ENCODE data around the gene PTTG1IP.

PTTG1IP gene

GRCh38 chr21:44857127-44857892 lies 16.2 kb downstream of the PTTG1IP start:
- CTCF ChIA-PET = interaction anchor here (0.7 to 1.6 kb wide), 3 partner anchors 12 to 17 kb away, joined by 3 read pairs; no protein-coding TSS in a partner anchor
- TF ChIP-seq, protein P1, sequence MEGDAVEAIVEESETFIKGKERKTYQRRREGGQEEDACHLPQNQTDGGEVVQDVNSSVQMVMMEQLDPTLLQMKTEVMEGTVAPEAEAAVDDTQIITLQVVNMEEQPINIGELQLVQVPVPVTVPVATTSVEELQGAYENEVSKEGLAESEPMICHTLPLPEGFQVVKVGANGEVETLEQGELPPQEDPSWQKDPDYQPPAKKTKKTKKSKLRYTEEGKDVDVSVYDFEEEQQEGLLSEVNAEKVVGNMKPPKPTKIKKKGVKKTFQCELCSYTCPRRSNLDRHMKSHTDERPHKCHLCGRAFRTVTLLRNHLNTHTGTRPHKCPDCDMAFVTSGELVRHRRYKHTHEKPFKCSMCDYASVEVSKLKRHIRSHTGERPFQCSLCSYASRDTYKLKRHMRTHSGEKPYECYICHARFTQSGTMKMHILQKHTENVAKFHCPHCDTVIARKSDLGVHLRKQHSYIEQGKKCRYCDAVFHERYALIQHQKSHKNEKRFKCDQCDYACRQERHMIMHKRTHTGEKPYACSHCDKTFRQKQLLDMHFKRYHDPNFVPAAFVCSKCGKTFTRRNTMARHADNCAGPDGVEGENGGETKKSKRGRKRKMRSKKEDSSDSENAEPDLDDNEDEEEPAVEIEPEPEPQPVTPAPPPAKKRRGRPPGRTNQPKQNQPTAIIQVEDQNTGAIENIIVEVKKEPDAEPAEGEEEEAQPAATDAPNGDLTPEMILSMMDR (IDR thresholded peaks at IDR 0.05; ENCODE audit: control extremely low read depth, extremely low read depth, low read depth, missing control alignments) = no peak
- POLR2A ChIA-PET = no interaction called here
- no peak for DNase-seq (ENCODE audit: extremely low spot score)

GRCh38 chr21:44856131-44856530 lies 17.4 kb downstream of the PTTG1IP start:
- ChIA-PET POLR2A (no interaction called here), CTCF (interaction anchor here (1.0 kb wide), 1 partner anchor 10 kb away, joined by 4 read pairs; no protein-coding TSS in a partner anchor)
- DNase-seq (ENCODE audit: extremely low spot score) = no peak
- TF ChIP-seq, protein P1 (IDR thresholded peaks at IDR 0.05; ENCODE audit: control extremely low read depth, extremely low read depth, low read depth, missing control alignments) = no peak

DNA sequence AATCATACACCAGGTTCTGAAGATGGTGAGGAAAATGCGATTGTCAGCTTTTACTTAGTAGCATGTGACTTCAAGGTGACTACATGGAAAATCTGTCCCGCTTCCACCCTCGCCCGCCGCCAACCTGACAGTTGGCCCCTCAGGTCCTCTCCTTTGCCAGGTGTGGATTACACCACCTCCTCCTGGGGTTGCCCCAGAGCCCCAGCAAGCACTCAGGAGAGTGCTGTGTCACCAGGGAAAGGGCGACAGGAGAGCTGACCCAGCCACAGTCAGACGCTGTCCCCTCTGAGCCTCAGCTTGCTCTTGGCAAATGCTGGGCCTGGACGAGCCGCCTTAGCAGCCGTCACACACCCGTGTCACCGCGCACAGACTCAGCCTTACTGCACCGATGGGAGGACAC lies 17.9 kb downstream of the PTTG1IP start:
- POLR2A ChIA-PET = no interaction called here
- TF ChIP-seq, protein P1 (IDR thresholded peaks at IDR 0.05; ENCODE audit: control extremely low read depth, extremely low read depth, low read depth, missing control alignments) = no peak
- CTCF ChIA-PET = interaction anchor here (1.0 kb wide), 1 partner anchor 9 kb away, joined by 4 read pairs; no protein-coding TSS in a partner anchor
- DNase-seq (ENCODE audit: extremely low spot score) = no peak

- CTCF ChIA-PET = interaction anchor here (1.0 kb wide), 2 partner anchors 9 to 40 kb away, joined by 3 to 4 read pairs; no protein-coding TSS in a partner anchor
- DNase-seq (ENCODE audit: extremely low spot score) = no peak
- TF ChIP-seq, protein P1 (IDR thresholded peaks at IDR 0.05; ENCODE audit: control extremely low read depth, extremely low read depth, low read depth, missing control alignments) = no peak
- POLR2A ChIA-PET = no interaction called here
These were observed 18.6 kb downstream of the PTTG1IP start for GRCh38 chr21:44854664-44855446.

- POLR2A ChIA-PET = no interaction called here
- CTCF ChIA-PET = interaction anchor here (1.0 kb wide), 1 partner anchor 40 kb away, joined by 3 read pairs; no protein-coding TSS in a partner anchor
- TF ChIP-seq, protein P1 (IDR thresholded peaks at IDR 0.05; ENCODE audit: control extremely low read depth, extremely low read depth, low read depth, missing control alignments) = no peak
- no peak for DNase-seq (ENCODE audit: extremely low spot score)
These were observed 19.2 kb downstream of the PTTG1IP start for GRCh38 chr21:44854391-44854663.

DNA sequence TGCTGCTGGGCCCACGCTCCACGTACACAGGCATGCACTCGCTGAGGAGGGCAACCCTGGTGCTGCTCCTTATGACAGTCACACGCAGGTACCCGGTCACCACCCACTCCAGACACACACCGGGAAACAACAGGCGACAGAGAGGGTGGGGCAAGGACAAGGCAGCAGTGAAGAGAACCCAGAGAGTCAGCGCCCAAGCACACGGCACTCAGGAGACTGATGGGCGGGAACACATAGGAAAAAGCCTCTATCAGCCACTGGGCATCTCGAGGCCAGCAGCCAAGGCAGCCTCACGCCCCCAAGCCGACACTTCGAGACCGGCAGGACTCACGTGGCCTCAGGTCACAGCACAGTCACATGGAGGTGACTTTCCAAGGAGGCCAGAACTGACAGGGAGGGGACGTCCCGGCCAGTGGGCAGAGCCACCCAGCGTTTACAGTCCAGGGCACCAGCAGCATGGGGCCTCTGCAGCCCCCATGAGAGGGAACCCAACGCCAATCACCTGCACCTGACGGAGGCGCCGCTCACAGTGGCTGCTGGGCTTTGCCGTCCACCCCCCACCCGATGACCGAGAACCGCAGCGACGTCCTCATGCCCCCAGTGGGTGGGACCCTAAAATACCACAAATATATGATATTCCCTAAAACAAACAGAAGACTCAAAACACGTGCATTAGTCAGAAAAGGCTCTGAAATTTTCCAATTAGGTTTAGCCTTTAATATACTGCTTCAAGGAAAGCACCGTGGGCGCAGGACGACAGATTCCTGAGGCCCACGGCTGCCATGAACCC lies 19.7 kb downstream of the PTTG1IP start:
- ChIA-PET POLR2A (no interaction called here), CTCF (interaction anchor here (1.2 kb wide), 1 partner anchor 94 kb away, joined by 3 read pairs; no protein-coding TSS in a partner anchor)

More for the DNA sequence above, 19.7 kb downstream of the PTTG1IP start:
- TF ChIP-seq, protein P1 (IDR thresholded peaks at IDR 0.05; ENCODE audit: control extremely low read depth, extremely low read depth, low read depth, missing control alignments) = no peak
- no peak for DNase-seq (ENCODE audit: extremely low spot score)
